HepG2 (cell line): ENCODE results near the gene ARHGAP10. TPM values are rescaled to one million over a fixed set of nuclear protein-coding genes. Genes with fewer than 3 reads are reported as not detected.

Experiments
- ATAC-seq: fragments of 200-7000 bp; cut with Tn5 transposase; 3 replicates; pipeline ENCODE4 v1.9.1; 2020; ENCODE audit warnings: mild to moderate bottlenecking, moderate library complexity
- BruUV-seq: library from RNA; stranded (reverse); fragments of 400-500 nt; replicated peaks from 2 replicates; lab custom pipeline; 2021; lab: Mats Ljungman, UMichigan
- CTCF ChIA-PET: fragments of 300-600 bp; formaldehyde crosslinking; extraction: SDS; loops from one replicate; lab custom pipeline; 2021; ENCODE audit warnings: low total read pairs, inconsistent platforms, low intra/inter-chr PET ratio; lab: Yijun Ruan, JAX
- POLR2A ChIA-PET: fragments of 350-600 bp; sonication (Branson Sonifier 250); formaldehyde crosslinking; loops from one replicate; lab custom pipeline; 2020; ENCODE audit warnings: antibody characterized with exemption, inconsistent platforms; lab: Yijun Ruan, JAX
- DNase-seq: peaks from one replicate; pipeline ENCODE4 v3.0.0-alpha.2; 2015; ENCODE audit warnings: low spot score
- FAIRE-seq: peaks from 3 replicates; lab custom pipeline; 2011; peaks lifted over from hg19 to GRCh38; lab: Jason Lieb, UNC
- H2AFZ ChIP-seq: one replicate; pipeline ENCODE4 v1.6.1; 2011; ENCODE audit warnings: low read length, inconsistent platforms
- H3K27ac ChIP-seq: fragments of 300-600 bp; 3 replicates; pipeline ENCODE4 v1.8.0; 2011; ENCODE audit warnings: mixed run types, mild to moderate bottlenecking, mixed read lengths, low read length, inconsistent platforms; ENCODE audit not compliant: insufficient read depth; ENCODE audit errors: extremely low read length
- H3K27me3 ChIP-seq, 2 experiments: fragments of 200-600 bp in 1 of 2; 2 replicates in 1 of 2; 3 replicates in 1 of 2; pipeline versions ENCODE4 v1.6.0 to v1.8.0; 2011; ENCODE audit warnings: low read length in 2 of 2, mild to moderate bottlenecking in 2 of 2, moderate library complexity in 2 of 2, inconsistent platforms in 1 of 2; ENCODE audit not compliant: insufficient read depth in 2 of 2, control insufficient read depth in 1 of 2
- H3K36me3 ChIP-seq, 2 experiments: fragments of 200-600 bp in 1 of 2; replicated peaks in 1 of 2; 2 replicates in 1 of 2; 3 replicates in 1 of 2; pipeline versions ENCODE4 v1.5.1 to v1.8.0; 2011; ENCODE audit warnings: low read length in 2 of 2, inconsistent platforms in 1 of 2; ENCODE audit not compliant: insufficient read depth in 2 of 2, control insufficient read depth in 1 of 2
- H3K4me1 ChIP-seq: 2 replicates; pipeline ENCODE4 v1.5.1; 2012; ENCODE audit warnings: low read length, inconsistent platforms; ENCODE audit not compliant: insufficient read depth
- H3K4me2 ChIP-seq: 2 replicates; pipeline ENCODE4 v1.6.0; 2011; ENCODE audit warnings: low read depth, low read length, inconsistent platforms
- H3K4me3 ChIP-seq, 3 experiments: fragments of 200-600 bp in 1 of 3; sonication (generic), shearing (Covaris generic) in 1 of 3; replicated peaks in 1 of 3; 2 replicates each; pipeline ENCODE4 v1.5.1; 2011 to 2016; ENCODE audit warnings: low read length in 3 of 3, inconsistent platforms in 2 of 3, low read depth in 2 of 3, mild to moderate bottlenecking in 2 of 3, control low read depth in 1 of 3, mixed read lengths in 1 of 3; ENCODE audit not compliant: insufficient read depth in 1 of 3
- H3K79me2 ChIP-seq: one replicate; pipeline ENCODE4 v1.6.1; 2011; ENCODE audit warnings: low read length, inconsistent platforms; ENCODE audit not compliant: insufficient read depth
- H3K9ac ChIP-seq: 2 replicates; pipeline ENCODE4 v1.6.0; 2011; ENCODE audit warnings: mild to moderate bottlenecking, low read depth, low read length, inconsistent platforms; ENCODE audit not compliant: insufficient read depth
- H3K9me3 ChIP-seq: 2 replicates; pipeline ENCODE4 v1.5.1; 2012; ENCODE audit warnings: mild to moderate bottlenecking, low read length
- H4K20me1 ChIP-seq: 2 replicates; pipeline ENCODE4 v1.6.0; 2011; ENCODE audit warnings: inconsistent platforms, mild to moderate bottlenecking, low read length, moderate library complexity; ENCODE audit not compliant: insufficient read depth
- HDAC2 ChIP-seq: sonication (generic); formaldehyde crosslinking; IDR thresholded peaks from 2 replicates; pipeline ENCODE4 v1.4.0; 2020; ENCODE audit warnings: missing genetic modification reagents
- SIN3A ChIP-seq: IDR thresholded peaks from 2 replicates; pipeline ENCODE4 v1.6.1; 2011; ENCODE audit warnings: low read depth, mild to moderate bottlenecking, control low read depth, low read length, borderline replicate concordance
- SIX4 ChIP-seq: sonication (generic); formaldehyde crosslinking; IDR thresholded peaks from 2 replicates; pipeline ENCODE4 v1.4.0; 2020; ENCODE audit warnings: missing genetic modification reagents
- ZNF3 ChIP-seq: IDR thresholded peaks from 2 replicates; pipeline ENCODE4 v1.7.0; 2017; ENCODE audit warnings: inconsistent platforms
- ZNF746 ChIP-seq: sonication (generic); formaldehyde crosslinking; IDR thresholded peaks from 2 replicates; pipeline ENCODE4 v1.8.0; 2022; ENCODE audit warnings: mild to moderate bottlenecking, missing genetic modification reagents
- ZSCAN12 ChIP-seq: sonication (generic); formaldehyde crosslinking; IDR thresholded peaks from 2 replicates; pipeline ENCODE4 v1.9.0; 2021; ENCODE audit warnings: mild to moderate bottlenecking, missing genetic modification reagents
- WGBS: methylation state at CpG from one replicate; pipeline ENCODE4 v1.1.6; 2017; ENCODE audit warnings: low lambda C conversion rate; 5-methylcytosine and 5-hydroxymethylcytosine counted together
- in situ Hi-C: cut with HindIII; loops from 2 replicates; pipeline ENCODE4 v1.10.0; 2017; ENCODE audit warnings: low pct_unique_long_range_greater_than_20kb; ENCODE audit not compliant: extremely low pct_ligation_motif_present
- intact Hi-C: fragments of 100-400 bp; cut with micrococcal nuclease; formaldehyde crosslinking; loops from one replicate; pipeline ENCODE4 v1.10.0; 2022; ENCODE audit not compliant: unreplicated experiment
- polyA plus RNA-seq, 8 experiments: library from polyadenylated mRNA; depleted of rRNA in 3 of 8; stranded (reverse) in 7 of 8; unstranded in 1 of 8; fragments of >200 nt; fragmentation: Illumina TruSeq in 4 of 8; extraction: Trizol in 4 of 8; gene quantifications; 2 replicates each; pipeline versions ENCODE4 v1.2.1 to v1.2.3, GENCODE V29; 2011 to 2016; ENCODE audit warnings: low read depth in 4 of 8, missing spikeins in 1 of 8, mixed read lengths in 1 of 8; ENCODE audit not compliant: insufficient read depth in 1 of 8
- total RNA-seq, 5 experiments: library from RNA; depleted of rRNA; stranded (reverse); fragments of >200 nt; fragmentation: Illumina TruSeq; extraction: Trizol; gene quantifications; 2 replicates each; pipeline ENCODE4 v1.2.3, GENCODE V29; 2016; ENCODE audit warnings: low read depth in 1 of 5
- TF ChIP-seq, protein P1 (sequence below): fragments of 450-650 bp; IDR thresholded peaks from 2 replicates; pipeline ENCODE4 v1.6.1; 2017
- TF ChIP-seq, protein P2 (sequence below): sonication (generic); formaldehyde crosslinking; IDR thresholded peaks from 2 replicates; pipeline ENCODE4 v1.8.1; 2023; ENCODE audit warnings: missing genetic modification reagents, mild to moderate bottlenecking, borderline replicate concordance
- TF ChIP-seq, protein P3 (sequence below): sonication (generic); formaldehyde crosslinking; IDR thresholded peaks from 2 replicates; pipeline ENCODE4 v1.4.0; 2020; ENCODE audit warnings: missing genetic modification reagents, borderline replicate concordance

ARHGAP10 gene
- total and polyA plus RNA-seq, 2 of the 13 experiments (the other 11 are each of a cell fraction or from before 2014, with no cell fraction given) = 0.45 to 1.6 TPM

DNA sequence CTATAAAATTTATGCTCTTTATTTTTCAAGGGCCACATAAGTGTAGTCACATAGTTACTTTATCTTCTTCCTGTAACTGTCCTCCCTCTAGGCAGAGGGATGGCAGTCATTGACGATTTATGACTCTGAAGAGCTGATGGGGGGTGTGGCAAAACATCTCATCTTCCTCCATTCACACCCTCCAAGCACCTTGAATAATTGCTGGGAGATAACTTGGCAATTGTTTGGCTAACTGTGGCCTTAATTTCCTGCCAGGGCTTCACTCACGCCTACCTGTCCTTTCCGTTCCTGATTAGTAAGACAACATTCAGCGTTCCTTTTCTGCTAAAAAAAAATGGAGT lies 329.2 kb downstream of the ARHGAP10 start (continued):
- TF ChIP-seq, protein P1, sequence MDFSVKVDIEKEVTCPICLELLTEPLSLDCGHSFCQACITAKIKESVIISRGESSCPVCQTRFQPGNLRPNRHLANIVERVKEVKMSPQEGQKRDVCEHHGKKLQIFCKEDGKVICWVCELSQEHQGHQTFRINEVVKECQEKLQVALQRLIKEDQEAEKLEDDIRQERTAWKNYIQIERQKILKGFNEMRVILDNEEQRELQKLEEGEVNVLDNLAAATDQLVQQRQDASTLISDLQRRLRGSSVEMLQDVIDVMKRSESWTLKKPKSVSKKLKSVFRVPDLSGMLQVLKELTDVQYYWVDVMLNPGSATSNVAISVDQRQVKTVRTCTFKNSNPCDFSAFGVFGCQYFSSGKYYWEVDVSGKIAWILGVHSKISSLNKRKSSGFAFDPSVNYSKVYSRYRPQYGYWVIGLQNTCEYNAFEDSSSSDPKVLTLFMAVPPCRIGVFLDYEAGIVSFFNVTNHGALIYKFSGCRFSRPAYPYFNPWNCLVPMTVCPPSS = no peak
- TF ChIP-seq, protein P2, sequence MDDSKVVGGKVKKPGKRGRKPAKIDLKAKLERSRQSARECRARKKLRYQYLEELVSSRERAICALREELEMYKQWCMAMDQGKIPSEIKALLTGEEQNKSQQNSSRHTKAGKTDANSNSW (CRISPR knock-in tag) = no peak
- no peak for TF ChIP-seq HDAC2 (CRISPR knock-in tag)
- no peak for TF ChIP-seq ZSCAN12 (CRISPR knock-in tag)
- no peak for TF ChIP-seq ZNF3 (CRISPR knock-in tag)
- no peak for TF ChIP-seq SIX4 (CRISPR knock-in tag)
- TF ChIP-seq SIN3A = no peak

DNA sequence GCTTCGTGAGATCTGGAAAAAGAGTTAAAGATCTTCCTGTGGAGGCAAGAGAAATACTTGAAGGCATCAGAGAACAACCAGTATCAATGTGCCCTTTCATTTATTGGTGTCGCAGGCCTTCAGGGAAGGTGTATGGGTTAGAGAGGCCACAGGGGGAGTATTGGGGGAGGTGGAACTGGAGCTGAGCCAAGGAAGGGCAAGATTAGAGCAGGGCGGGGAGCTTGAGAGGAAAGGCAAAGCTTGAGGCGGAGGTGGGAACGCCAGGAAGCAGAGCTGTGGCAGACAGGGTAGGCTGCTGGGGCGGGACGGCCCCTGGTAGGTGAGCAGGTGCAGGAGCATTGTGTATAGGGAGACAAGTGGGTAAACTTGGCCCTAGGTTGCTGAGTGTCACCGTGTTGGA lies 329.9 kb downstream of the ARHGAP10 start:
- no peak for ATAC-seq
- Histone ChIP-seq H3K4me3 (no peak overlapping the region), H3K27ac (no peak overlapping the region), H3K4me1 (no peaks in the 10 kb centered on the region), H4K20me1 (no peaks in the 10 kb centered on the region), H3K27me3 (no peaks in the 10 kb centered on the region), H3K9me3 (no peaks in the 10 kb centered on the region), H3K4me2 (no peak overlapping the region), H3K9ac (no peak overlapping the region), H3K36me3 (no peaks in the 10 kb centered on the region), H3K79me2 (no peaks in the 10 kb centered on the region), H2AFZ (no peak overlapping the region)
- WGBS = 59% methylated on average over 8 of the region's 8 CpGs
- in situ Hi-C loops = no loop called here
- no peak for FAIRE-seq
- ChIA-PET CTCF (no interaction called here), POLR2A (no interaction called here)
- no peak for DNase-seq
- BruUV-seq = no TSS peak
- TF ChIP-seq, protein P3, sequence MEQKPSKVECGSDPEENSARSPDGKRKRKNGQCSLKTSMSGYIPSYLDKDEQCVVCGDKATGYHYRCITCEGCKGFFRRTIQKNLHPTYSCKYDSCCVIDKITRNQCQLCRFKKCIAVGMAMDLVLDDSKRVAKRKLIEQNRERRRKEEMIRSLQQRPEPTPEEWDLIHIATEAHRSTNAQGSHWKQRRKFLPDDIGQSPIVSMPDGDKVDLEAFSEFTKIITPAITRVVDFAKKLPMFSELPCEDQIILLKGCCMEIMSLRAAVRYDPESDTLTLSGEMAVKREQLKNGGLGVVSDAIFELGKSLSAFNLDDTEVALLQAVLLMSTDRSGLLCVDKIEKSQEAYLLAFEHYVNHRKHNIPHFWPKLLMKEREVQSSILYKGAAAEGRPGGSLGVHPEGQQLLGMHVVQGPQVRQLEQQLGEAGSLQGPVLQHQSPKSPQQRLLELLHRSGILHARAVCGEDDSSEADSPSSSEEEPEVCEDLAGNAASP = no peak
- no peak for TF ChIP-seq ZNF746 (CRISPR knock-in tag)
- intact Hi-C loops = no loop called here
